HG03196 (cell line): ENCODE measurements around the gene SMG7.

ENCODE experiments used
- ATAC-seq: cut with Tn5 transposase; IDR thresholded peaks from one replicate; pipeline ENCODE4 v1.9.1; 2021; ENCODE audit not compliant: unreplicated experiment

Gene SMG7

DNA sequence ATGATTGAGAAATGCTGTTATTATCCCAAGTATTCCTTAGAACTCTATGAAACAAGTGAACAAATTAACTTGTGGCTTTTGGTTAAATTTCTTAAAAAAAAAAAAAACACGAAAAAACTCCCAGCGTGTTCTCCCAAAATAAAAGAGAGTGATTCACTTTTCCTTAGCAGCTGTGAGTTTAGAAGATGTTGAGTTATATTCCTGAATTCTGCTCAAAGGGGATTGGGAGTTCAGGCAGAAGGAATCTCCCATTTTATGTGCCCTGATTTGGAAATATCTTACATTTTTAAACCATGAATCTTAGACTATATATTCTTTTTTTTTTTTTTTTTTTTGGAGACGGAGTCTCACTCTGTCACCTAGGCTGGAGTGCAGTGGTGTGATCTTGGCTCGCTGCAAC is 34.3 kb downstream of the SMG7 start:
- ATAC-seq = no peak

DNA sequence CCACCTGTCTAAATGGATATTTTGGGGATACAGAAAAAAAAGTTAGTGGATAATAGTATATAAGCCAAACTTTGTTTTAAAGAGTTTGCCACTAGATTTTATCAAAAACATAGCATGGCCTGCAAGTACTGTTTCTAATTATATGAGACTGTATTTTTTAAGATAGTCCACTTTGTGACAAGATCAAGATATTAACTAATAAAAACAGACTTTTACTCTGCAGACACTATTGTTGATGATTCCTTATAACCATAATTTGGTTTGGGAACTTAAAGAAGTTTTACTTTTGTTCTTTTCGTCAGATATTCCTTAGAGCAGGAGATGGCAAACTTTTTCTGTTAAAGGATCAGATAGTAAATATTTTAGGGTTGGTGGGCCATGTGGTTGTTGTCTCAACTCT is 36.4 kb downstream of the SMG7 start:
- ATAC-seq = no peak

DNA sequence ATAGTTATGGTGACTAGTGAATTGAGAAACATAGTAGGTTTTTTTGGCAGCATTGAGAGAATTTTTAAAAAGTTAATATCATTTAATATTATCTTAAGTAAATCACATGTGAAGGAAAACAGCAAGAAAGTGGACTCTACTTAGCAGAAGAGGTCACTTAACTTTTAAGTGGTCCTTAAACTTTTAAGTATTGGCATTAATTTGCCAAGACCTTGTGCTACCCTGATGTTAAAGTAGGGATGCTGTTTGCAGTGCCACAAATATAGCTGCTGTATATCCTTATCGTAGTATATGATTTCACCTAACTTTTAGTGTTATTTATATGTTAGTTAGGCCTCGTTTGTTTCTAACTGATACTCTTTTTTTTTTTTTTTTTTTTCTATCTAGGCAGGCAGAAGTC is 40.2 kb downstream of the SMG7 start:
- no peak for ATAC-seq

DNA sequence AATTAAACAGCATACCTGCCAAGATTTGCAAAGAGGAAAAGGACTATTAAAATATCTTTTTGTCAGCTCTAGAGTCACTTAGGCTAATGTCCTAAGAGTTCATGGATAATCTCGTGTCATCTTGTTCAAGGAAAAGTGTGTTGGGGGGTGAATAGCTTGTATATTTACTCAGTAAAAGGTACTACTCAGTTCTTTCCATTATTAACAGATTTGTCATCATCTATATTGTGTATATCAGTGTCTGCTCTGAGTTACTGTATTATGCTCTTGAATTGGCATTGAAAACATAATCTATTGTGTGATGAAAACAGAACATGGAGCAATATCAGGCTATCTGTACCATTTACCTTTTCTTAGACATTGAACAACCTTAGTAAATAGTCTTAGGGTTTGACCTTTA is 41.9 kb downstream of the SMG7 start:
- no peak for ATAC-seq

DNA sequence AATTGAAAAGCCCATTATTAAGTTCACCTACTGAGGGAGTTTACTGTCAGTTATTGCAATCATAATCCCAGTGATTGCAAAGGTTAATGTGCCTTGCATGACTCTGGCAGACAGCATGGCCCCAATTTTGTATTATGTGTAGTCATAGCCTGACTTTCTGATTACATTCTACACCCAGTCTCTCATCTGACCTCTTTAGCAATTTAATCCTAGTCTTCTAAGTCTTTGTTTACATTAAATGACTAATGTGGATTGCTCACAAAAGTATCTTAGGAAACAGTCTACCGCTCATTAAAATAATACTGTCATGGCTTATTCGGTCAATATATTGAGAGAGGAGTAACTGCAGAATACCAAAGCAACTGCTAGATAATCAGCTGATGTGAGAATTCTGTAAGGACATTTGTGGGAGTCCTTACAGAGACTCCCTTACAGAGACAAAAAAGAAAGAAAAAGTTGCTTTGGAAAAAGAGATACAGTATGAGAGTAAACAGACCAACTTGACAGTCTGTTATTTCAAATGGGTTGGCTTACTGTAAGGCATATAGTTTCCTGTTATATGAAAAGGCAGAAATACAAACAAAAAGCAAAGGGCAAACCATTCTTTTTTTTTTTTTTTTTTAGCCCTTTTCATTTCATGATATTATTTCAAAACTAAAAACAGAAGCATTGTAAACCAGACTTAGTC is 42.8 kb downstream of the SMG7 start:
- no peak for ATAC-seq

DNA sequence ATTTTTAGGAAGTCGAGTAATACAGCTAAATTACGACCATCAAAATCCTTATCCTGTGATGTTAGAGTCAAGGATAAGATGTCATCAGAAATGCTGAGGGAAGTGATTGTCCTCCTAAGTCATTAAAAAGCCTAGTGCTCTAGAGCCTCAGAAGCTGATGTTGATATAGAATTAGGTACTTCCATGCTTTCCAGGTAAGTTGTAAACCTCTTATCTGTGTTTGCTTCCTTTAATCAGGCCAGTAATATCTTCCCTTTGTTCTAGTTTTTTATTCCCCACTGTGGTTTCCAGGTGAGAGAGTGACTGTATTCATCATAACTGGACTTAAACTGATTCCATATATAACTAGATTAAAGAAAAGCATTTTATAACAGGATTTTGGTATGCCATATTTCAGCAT is 44.4 kb downstream of the SMG7 start:
- no peak for ATAC-seq

DNA sequence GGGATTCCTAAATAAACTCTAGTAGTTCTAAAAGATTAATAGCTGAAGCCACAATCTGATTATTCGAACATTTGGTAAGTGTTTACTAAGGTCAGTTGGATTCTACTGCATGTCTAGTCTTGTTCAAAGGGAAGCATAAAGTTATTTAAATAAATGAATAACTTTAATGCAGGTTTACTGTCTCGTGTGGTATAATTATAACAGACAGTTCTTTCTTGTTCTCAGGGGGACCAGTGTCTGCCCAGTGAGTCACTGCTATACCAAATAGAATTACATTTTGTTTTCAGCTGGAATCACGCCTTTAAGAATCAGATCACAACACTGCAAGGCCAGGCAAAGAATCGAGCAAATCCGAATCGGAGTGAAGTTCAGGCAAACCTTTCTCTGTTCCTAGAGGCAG is 45.1 kb downstream of the SMG7 start:
- ATAC-seq = no peak

DNA sequence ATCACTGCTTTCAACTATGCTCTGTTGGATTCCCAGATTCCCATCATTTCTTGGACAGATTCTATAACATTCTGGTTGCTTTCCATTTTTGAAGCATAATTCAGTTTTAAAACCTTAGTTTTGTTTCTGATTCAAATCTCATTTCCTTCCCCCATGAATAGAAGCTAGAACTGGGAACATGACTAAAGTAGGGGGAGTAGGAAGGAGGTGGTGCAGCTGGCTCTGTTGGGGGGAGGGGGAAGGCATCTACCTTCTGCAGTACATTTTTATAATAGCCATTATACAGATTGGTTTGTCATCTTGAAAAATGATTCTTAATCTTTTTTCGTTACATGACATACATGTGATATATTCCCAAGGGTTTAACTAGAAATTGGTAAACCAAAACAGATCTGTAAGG is 48.1 kb downstream of the SMG7 start:
- ATAC-seq = no peak

DNA sequence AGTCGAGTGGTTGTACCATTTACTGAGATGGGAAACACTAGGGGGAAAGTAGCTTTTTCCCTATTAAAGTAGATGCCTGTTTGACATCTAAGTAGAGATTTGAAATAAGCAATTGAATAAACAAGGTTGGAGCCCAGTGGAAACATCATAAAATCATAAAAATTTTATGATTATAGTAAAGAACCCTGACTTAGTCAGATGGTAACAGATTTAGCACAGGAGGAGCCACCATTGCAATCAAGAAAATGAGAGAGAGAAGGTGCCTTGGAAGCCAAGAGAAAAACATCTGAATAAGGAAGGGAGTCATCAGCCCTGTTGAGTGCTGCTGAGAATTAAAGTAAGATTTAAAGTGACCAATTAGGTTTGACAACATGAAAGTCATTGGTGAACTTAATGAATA is 49.8 kb downstream of the SMG7 start:
- no peak for ATAC-seq

DNA sequence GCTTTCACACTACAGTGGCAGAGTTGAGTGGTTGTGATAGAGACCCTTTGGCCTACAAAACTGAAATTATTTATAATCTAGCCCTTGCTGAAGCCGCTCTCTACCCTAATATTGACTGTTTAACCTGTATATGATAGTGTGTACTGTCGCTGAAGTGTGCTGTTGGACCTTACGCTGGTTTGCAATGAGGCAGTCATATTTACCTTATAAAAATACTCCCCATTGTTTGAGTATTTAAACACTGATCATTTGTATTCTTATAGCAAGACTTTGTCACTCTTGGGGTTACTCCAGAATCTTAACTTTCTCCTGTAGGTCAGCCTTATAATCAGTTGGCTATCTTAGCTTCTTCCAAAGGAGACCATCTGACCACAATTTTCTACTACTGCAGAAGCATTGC is 56.3 kb downstream of the SMG7 start:
- ATAC-seq = no peak

DNA sequence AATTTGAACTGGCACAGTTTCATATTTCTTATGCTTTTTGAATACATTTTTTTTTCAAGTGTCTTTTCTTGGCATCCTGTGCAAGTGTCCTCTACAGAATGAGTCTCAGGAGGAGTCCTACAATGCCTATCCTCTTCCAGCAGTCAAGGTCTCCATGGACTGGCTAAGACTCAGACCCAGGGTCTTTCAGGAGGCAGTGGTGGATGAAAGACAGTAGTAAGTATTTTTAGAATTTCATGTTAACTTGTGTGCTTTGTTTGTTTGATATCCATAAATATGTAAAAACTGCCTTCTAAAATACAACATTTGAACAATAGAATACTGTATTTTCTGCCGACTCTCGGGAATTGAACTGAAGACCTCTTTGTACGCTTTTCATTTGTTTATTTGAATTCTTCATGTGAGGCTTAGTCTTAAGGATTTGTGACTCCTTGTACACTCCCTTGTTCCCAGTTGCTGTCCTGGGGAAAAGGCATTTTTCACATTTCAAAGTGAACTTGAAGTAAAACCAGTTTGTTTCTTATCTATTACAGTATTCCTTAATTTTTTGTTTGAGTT is 61.4 kb downstream of the SMG7 start:
- no peak for ATAC-seq

DNA sequence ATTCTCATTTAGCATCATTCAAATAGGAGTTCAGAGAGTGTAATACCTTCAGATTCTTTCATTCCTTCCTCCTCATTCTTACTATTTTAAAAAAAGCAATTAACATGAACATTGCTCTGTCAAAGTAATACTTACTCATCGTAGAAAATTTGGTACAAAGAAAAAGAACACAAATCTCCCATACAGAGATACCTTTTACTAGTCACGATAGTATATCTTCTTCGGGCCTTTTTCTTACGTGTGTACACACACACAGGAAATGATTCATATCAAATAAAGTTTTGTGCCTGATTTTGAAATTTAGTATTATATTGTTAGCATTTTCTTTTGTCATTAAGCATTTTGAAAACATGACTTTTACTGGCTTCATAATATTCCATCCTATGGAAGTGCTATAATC is 65.1 kb downstream of the SMG7 start:
- no peak for ATAC-seq

DNA sequence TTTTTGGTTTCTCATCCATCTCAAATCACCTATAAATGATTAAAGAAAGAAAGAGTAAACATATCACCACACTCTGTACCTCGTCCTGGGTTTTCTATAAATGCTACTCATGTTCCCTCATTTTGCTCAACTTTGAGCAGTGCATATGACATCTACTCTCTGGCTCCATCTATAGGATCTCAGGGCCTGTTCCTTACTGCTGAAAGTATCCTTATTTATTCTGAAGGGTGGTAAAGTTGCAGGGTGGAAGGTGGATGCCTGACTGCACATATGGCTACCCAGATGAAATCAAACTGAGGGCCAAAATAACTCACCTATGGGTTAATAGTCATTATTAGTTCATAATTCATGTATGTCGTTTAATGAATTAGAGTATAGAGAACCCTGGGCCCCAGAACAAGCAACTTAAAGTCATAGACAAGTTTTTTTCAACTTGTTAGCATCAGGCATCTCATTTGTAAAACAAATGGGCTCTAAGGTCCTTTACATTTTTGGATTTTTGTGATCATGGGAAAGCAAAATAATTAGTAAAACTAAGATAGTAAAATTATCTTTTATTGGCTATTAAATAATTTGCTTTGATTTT is 71.4 kb downstream of the SMG7 start:
- no peak for ATAC-seq

DNA sequence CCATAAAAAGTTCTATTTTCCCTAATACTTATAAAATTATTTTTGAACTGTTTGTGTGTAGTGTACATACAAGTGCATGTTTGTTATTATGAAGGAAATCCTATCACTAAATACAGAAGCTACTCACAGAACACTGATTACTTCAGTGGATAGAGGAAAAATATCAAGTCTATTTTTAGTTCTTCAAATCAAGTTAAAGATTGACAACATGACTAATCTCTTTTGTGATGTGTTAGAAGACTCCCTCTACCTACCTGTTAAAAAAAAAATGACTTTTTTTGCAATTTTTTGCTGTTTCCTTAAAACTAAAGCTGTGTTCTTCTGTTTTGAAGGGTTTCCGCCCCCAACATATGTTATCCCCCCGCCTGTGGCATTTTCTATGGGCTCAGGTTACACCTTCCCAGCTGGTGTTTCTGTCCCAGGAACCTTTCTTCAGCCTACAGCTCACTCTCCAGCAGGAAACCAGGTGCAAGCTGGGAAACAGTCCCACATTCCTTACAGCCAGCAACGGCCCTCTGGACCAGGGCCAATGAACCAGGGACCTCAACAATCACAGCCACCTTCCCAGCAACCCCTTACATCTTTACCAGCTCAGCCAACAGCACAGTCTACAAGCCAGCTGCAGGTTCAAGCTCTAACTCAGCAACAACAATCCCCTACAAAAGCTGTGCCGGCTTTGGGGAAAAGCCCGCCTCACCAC is 72.4 kb downstream of the SMG7 start:
- ATAC-seq = no peak

DNA sequence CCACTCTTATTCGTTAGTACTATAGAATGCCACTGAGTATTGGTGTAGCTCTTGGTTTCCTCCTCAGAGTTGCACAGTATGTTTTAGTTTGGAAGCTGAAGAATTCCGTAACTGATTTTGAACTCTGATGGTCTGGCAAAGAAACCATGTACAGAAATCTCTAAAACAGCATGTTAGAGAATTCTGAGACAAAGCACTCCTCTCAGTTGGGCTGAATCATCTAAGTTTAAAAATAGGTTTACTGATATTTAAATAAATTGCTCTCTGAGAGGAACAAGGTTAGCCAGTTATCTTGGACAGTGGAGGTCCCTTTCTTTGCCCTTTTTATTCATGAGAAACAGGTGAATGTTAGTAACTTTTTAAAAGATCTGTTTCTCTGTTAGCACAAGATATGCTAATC is 74.1 kb downstream of the SMG7 start:
- ATAC-seq = no peak

DNA sequence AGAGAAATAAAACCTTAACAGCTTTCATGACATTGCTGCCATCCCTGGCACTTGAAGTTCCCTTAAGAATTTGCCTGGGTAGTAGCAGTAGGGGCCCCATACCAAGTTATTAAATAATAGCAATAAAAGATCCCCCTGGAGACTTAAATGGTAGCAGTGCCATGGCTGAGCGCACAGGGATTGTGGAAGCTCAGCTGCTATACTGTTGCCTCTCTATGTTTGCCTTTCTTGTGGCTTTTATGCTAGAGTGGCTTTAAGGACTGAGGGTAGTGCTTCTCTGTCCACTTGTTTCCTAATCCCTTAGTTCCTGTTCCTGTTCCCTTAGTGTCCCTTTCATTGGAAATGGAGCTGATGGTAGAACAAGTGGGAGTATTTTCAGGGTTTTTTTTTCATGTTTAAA is 75.8 kb downstream of the SMG7 start:
- no peak for ATAC-seq

DNA sequence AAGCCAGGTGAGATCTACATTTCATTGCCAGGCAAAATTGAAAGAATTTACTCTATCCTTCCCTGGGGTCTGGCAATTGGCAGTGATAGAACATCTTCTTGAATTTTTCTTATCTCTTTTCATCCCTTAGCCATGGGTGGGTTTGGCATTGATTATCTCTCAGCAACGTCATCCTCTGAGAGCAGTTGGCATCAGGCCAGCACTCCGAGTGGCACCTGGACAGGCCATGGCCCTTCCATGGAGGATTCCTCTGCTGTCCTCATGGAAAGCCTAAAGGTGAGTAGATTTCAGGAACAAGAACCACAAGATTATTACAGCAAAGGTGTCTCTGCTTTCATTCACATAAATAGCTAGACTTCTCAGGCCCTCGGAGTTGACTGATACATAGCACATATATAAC is 78.6 kb downstream of the SMG7 start:
- ATAC-seq = no peak

DNA sequence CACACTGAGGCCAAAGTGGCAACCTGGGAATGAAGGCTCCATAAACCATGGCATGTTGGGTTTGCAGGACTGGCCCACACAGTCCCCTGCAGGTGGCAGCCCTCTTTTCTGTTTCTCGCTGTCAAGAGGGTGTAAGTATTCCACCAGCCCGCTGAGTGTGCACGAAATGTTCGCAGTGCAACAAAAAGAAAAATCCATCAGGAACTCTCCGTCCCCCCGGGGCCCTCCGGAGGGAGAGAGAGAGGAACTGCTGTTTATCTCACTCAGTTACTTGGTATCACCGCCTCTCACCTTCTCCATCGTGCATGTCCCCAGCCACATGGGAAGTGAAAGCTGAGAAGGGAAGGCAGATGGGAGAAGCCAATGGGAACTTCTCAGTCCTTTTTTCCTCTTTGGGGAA is 79.6 kb downstream of the SMG7 start:
- ATAC-seq = no peak

DNA sequence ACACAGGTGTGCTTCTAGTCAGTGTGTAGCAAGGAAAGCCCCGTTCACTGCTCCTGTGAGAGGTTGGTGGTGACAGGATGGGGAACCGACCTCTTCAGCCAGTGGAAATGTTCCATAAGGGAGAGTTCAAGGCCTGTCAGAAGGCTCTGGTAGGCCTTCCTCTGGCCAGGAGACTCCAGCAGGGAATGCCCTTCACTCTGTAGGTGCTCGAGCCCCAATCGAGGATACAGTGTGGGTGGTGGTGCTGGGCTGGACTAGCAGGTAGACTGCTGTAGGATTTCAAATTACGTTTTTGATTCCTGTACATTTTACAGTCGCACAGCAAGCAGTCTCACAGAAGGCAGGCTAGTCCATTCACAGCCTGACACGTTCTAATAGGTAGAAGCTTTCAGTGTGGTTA is 80.1 kb downstream of the SMG7 start:
- ATAC-seq = no peak

DNA sequence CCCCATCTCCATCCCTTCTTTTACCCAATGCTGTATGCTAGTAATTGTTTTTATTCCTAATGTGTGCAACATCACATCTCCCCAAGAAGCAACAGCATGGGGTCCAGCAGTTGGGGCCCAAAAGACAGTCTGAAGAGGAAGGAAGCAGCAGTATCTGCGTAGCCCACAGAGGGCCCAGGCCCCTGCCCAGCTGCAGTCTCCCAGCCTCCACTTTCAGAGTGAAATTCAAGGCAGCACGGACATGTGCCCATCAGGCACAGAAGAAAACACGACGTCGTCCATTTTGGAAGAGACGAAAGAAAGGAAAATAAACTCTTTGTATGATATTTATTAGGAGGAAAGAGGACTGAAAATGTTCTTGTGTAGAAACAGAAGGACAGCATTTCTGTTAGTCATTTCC is 80.6 kb downstream of the SMG7 start:
- no peak for ATAC-seq

DNA sequence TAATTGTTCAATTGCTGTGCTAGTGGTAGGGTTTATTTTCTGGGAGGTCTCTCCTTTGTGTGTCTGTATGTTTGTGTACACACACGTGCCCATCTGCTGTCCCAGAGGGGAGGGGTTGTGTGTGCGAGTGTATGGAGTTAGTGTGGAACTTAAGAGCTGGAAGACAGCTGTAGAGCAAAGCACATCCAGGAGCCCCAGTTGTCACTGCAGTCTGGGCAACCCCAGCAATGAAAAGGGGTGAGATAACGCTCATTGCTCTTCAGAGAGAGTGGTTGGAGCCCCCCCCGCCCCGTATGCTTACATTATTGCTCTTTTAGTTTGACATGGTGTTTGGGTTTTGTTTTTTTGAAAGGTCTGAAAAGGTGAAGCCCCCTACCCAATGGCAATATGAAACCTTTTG is 81.0 kb downstream of the SMG7 start:
- ATAC-seq = no peak

DNA sequence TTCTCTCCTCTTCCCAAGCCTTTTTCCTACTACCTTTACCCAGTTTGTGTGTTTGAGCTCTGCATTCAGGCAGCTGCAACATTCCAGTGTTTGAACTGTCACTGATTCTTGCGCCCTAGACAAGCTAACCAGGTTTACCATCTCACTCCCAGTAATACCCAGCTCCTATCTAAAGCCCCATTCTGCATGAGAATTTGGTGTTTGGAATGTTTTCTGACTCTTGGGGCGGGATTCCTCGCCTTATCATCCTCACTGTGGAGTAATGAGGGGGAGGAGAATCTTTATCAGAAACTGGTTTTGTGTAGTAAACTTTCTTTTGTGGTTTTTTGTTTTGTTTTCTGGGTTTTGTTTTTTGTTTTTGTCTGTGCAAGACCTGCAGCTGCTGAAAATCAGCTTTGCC is 81.5 kb downstream of the SMG7 start:
- no peak for ATAC-seq
